Neural cell (in vitro differentiated cells): ENCODE results near the gene TMEM17.
"Not testable (repeated sequence)": the region's sequence is repeated elsewhere in the genome, so short reads cannot be mapped to it uniquely, and the experiment has no call there.

Experiments
- CTCF ChIP-seq: fragments of 450-650 bp; IDR thresholded peaks from 2 replicates; pipeline ENCODE4 v1.5.1; 2014; ENCODE audit warnings: antibody characterized with exemption, mild to moderate bottlenecking, moderate library complexity; ENCODE audit not compliant: poor library complexity, severe bottlenecking
- EP300 ChIP-seq: fragments of 450-650 bp; conservative IDR thresholded peaks from 2 replicates; pipeline ENCODE4 v1.6.1; 2014; ENCODE audit warnings: antibody characterized with exemption, mild to moderate bottlenecking, moderate library complexity; ENCODE audit not compliant: poor library complexity, severe bottlenecking
- POLR2AphosphoS5 ChIP-seq: IDR thresholded peaks from 2 replicates; pipeline ENCODE4 v1.6.1; 2012
- SMC3 ChIP-seq: fragments of 450-650 bp; conservative IDR thresholded peaks from 2 replicates; pipeline ENCODE4 v1.6.1; 2014; ENCODE audit warnings: antibody characterized with exemption, mild to moderate bottlenecking, moderate library complexity; ENCODE audit not compliant: poor library complexity
- TAF1 ChIP-seq: IDR thresholded peaks from 2 replicates; pipeline ENCODE4 v1.6.1; 2012; ENCODE audit warnings: low read depth

DNA sequence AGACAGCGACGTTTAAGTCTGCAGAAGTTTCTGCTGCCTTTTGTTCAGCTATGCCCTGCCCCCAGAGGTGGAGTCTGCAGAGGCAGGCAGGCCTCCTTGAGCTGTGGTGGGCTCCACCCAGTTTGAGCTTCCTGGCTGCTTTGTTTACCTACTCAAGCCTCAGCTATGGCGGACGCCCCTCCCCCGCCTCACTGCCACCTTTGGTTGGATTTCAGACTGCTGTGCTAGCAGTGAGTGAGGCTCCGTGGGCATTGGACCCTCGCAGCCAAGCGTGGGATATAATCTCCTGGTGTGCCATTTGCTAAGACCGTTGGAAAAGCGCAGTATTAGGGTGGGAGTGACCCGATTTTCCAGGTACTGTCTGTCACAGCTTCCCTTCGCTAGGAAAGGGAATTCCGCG, 15.1 kb upstream of the TMEM17 start:
- TF ChIP-seq CTCF, SMC3, TAF1, POLR2AphosphoS5, EP300: not testable (repeated sequence)
